Measurements from ENCODE around the gene EEFSEC.

EEFSEC gene

DNA sequence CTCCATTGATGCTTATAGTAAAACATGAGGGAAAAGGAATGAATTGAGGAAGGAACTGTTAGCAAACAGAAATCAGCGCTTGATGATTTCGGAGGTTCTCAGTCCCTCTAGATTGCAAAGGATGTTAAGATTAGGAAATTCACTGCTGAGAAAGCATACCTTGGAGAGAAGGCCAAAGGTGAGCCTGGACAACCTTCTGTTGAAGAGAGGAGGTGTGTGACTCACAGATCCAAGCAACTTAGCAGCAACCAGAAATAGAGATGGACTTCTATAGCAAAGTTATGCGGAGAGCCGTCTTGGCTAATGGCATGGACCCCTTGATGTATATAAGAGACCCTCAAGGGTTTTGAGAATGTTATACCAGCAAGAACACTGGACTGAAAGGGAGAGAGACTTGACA, 114.3 kb downstream of the EEFSEC start:
- Histone ChIP-seq H3K9ac (ENCODE audit: low read depth, low read length) (no peak overlapping the region), H3K9me3 (ENCODE audit: control insufficient read depth, insufficient read depth, low read length) (no peaks in the 10 kb centered on the region), H3K4me1 (ENCODE audit: insufficient read depth, low read length) (peaks cover 6% of the 10 kb centered on the region; the same call in 1 of the 2 replicates), H3K36me3 (ENCODE audit: insufficient read depth, low read length) (no peaks in the 10 kb centered on the region)

DNA sequence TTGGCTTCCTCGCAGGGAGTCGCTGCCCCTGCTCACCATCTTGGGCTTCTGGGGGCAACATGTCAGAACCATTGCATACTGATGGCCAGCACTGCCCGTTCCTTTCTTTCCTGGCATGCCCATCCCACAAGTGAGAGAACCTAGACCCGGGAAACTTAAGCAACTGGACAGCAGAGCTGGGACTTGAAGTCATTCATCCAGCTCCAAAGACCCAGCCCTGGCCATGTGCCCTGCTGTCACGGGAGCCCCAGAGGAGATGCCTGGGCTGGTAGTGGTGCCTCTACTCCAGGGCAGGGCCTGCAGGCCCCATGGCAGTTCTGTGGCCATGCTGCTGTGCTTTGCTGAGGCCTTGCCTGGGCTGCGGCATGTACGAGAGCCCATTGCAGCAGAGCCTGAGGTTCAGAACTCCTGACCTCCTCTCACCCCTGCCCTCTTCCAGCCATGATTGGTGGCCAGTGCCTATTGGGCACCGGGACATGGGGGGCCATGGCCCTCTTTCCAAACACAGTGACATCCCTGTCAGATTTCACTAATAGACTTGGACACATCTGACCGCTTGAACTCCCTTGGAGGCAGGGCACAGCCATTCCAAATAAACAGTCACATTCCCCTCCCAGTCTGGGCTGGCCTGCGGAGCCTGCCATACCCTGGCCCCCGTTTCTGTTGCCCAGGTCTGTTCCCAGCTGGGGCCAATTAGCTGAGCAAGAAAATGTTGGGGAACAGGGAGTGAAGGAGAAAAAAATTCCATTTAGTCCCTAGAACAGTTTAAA, 115.9 kb downstream of the EEFSEC start:
- no peak overlapping the region for H3K9ac ChIP-seq (ENCODE audit: low read depth, low read length)
- no peaks in the 10 kb centered on the region for H3K9me3 ChIP-seq (ENCODE audit: control insufficient read depth, insufficient read depth, low read length)
- H3K4me1 ChIP-seq (ENCODE audit: insufficient read depth, low read length), result peaks cover 9% of the 10 kb centered on the region; the same call in 1 of the 2 replicates
- H3K36me3 ChIP-seq (ENCODE audit: insufficient read depth, low read length), result no peaks in the 10 kb centered on the region

DNA sequence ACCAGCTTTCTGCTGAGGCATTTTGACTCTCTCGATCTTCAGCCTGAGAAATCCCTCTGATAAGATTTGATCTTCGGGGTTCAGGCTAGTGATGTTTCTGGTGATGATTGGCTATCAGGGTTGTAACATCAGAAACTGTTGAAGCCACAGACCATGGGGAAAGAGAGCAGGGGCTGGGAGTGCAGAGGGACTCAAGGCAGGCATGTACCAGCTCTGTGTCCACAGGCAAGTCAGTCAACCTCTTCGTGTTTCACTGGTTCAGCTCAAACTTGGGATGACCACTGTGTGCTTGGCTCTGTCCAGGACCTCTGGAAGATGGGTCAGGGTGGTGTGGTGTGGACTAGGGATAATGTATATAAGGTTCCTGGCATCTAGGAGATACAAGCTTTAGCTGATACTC, 116.5 kb downstream of the EEFSEC start:
- Histone ChIP-seq H3K36me3 (ENCODE audit: insufficient read depth, low read length) (no peaks in the 10 kb centered on the region), H3K9ac (ENCODE audit: low read depth, low read length) (no peak overlapping the region), H3K4me1 (ENCODE audit: insufficient read depth, low read length) (peaks cover 14% of the 10 kb centered on the region; the same call in 1 of the 2 replicates), H3K9me3 (ENCODE audit: control insufficient read depth, insufficient read depth, low read length) (no peaks in the 10 kb centered on the region)

DNA sequence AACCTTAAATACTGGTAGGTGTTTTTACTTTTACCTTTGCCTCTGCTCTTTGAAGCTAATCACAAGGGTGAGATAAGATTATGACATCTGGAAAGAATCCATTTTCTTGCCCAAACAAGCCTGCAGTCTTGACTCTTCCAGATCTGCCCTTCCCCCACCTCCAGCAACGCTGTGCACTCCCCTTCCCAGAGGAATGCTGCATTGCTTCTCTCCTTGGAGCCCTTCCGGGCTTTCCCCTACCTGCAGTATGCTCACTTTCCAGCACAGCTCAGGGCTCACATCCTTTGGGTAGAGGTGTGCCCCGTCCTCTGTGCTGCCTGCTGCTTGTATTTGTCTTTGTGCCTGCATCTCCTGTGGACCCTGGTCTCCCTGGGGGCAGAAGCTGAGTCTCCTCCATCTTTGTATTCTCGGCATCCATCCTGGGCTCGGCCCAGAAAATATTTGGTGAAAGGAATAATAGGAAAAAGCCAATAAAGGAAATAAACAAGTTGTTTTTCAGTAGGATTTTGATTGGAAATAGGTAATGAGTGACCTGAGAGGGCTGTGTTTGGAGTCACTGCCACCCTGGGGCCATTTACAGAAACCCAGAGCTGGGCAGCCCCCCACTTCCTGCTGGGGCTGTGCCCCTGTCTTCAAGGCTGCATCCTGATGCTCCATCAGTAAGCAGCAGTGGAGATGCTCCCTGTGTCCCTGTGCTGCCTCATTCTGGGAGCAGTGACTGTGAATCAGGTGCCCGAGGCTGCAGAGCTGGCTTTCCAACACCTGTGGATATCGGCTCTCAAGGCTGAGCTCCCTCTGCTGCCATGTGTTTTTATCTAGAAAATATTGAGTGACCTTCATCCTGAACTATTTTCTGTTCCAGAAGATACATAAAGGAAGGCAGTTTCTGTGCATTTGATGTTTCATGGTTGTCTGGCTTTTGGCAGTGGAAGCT, 117.5 kb downstream of the EEFSEC start:
- H3K9me3 ChIP-seq (ENCODE audit: control insufficient read depth, insufficient read depth, low read length), result no peaks in the 10 kb centered on the region
- H3K4me1 ChIP-seq (ENCODE audit: insufficient read depth, low read length), result peaks cover 24% of the 10 kb centered on the region
- H3K9ac ChIP-seq (ENCODE audit: low read depth, low read length), result no peak overlapping the region
- no peaks in the 10 kb centered on the region for H3K36me3 ChIP-seq (ENCODE audit: insufficient read depth, low read length)

DNA sequence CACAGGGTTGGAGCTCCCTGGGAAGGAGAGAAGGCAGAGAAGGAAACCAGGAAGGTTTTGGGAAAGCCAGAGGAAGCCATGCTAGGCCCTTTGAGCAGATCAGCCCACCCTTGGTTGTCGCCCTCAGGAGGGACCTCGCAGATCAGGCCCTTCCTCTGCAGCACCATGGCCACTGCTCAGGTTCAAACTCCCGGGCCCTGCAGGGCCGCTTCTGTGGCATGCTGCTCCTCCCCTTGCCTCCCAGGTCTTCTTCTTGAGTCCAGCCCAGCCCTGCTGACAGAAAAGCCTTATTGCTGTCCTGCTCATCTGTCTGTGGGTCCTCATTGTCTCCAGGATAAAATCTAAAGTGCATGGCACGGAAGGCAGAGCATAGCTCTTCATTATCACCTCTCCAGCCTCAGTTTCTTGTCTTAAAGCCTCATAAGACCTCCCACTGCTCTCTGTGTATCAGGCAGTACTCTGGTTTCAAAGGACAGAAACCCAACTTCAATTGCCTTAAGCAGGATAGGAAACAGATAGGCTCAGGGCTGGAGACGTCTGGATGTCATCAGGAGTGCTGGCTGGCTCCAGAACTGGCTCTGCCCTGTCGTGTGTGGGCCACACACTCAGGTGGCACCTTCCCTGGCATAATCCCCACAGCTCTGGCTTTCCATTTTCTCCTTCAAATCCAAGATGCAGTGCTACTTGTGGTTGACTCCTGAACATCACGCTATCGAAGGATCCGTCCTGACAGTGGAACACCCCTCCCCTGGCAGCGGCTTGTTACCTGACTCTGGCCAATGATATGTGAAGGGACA, 118.5 kb downstream of the EEFSEC start:
- Histone ChIP-seq H3K9me3 (ENCODE audit: control insufficient read depth, insufficient read depth, low read length) (no peaks in the 10 kb centered on the region), H3K9ac (ENCODE audit: low read depth, low read length) (no peak overlapping the region), H3K36me3 (ENCODE audit: insufficient read depth, low read length) (no peaks in the 10 kb centered on the region), H3K4me1 (ENCODE audit: insufficient read depth, low read length) (peaks cover 33% of the 10 kb centered on the region)

DNA sequence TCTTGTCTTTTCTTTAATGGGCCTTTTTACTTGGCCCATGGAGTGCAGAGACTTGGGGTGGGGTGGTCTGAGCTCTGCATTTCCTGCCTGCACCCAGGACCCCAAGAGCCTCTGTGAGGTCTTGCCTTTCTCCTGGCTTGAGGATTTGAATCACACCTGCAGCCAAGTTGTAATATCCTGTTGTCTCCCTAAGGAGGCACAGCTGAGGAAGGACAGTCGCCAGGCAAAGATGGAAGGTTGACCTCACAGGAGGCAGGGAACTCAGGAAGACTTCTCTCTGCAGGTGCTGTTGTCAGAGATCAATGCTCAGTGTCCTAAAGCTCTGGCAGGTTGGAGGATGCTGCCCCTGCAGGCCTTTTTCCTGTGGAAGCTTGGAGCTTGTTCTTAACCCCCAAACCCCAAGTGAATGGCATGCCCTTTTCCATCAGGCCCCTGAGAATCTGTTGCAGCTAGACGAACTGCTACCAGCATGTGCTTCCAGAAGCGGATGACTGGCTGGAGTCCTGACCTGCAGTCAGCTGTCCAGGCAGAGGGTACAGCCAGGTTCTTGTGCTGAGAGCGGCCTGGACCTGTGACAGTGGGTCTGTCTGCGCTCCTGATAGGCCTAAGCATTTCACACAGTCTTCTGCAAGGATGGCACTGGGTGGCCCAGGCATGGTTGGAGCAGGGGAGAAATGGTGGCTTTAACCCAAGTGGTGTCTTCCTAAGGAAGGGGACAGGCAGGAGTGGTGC, 120.0 kb downstream of the EEFSEC start:
- Histone ChIP-seq H3K4me1 (ENCODE audit: insufficient read depth, low read length) (peaks cover 44% of the 10 kb centered on the region), H3K36me3 (ENCODE audit: insufficient read depth, low read length) (no peaks in the 10 kb centered on the region), H3K9me3 (ENCODE audit: control insufficient read depth, insufficient read depth, low read length) (no peaks in the 10 kb centered on the region), H3K9ac (ENCODE audit: low read depth, low read length) (no peak overlapping the region)

DNA sequence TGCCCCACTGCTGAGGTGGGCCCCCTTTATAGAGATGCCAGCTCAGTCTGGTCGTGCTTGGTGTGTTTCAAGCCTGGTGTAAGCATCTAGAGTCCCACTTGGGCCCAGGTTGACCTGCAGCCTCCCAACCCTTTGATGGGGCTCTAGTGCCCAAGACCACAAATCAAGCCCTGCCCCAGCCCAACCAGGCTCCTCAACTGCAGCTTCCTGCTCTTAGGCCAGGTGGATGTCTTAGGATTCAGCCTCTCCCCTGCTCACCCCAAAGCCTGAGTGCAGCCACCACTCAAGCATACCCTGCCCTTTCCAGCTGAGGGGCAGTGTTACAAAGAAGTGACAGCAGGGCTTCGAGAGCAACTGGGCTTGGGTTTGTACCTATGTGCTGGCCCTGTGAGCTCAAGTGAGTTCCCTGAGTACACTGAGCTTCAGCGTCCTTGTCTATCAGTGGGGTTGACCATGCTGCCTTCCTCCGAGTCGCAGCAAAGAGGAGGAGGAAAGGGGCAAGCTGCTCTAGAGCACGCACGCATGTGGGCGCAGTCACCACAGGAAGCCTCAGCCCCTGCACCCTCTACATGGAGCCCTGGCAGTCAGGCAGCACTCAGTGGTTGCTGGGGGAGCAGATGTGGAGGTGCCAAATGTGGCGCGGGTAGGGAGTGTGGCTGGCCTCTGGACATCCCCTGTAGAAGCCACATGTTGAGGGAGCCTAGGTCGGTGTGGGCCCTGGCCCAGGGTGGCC, 120.7 kb downstream of the EEFSEC start:
- H3K9me3 ChIP-seq (ENCODE audit: control insufficient read depth, insufficient read depth, low read length), result no peaks in the 10 kb centered on the region
- H3K4me1 ChIP-seq (ENCODE audit: insufficient read depth, low read length), result peaks cover 51% of the 10 kb centered on the region
- no peaks in the 10 kb centered on the region for H3K36me3 ChIP-seq (ENCODE audit: insufficient read depth, low read length)
- no peak overlapping the region for H3K9ac ChIP-seq (ENCODE audit: low read depth, low read length)

DNA sequence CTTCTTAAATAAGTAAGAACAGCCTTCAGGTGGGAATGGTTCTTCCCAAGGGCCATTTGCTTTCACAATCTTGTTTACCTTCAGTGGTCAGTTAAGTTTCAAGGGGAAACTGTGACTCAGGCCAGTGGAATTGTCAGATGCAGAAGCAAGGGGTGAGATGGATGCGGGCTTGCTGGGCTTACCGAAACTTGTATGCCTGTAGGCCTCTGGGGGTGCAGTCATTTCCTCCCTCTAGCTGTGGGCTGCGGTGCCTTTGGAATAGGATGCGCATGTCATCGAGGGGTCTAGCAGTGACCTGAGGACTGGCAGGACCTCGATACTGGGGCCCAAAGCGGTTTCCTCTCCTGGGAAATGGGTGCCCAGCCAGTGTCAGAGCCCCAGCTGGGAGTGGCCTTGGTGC, 121.6 kb downstream of the EEFSEC start:
- no peaks in the 10 kb centered on the region for H3K9me3 ChIP-seq (ENCODE audit: control insufficient read depth, insufficient read depth, low read length)

DNA sequence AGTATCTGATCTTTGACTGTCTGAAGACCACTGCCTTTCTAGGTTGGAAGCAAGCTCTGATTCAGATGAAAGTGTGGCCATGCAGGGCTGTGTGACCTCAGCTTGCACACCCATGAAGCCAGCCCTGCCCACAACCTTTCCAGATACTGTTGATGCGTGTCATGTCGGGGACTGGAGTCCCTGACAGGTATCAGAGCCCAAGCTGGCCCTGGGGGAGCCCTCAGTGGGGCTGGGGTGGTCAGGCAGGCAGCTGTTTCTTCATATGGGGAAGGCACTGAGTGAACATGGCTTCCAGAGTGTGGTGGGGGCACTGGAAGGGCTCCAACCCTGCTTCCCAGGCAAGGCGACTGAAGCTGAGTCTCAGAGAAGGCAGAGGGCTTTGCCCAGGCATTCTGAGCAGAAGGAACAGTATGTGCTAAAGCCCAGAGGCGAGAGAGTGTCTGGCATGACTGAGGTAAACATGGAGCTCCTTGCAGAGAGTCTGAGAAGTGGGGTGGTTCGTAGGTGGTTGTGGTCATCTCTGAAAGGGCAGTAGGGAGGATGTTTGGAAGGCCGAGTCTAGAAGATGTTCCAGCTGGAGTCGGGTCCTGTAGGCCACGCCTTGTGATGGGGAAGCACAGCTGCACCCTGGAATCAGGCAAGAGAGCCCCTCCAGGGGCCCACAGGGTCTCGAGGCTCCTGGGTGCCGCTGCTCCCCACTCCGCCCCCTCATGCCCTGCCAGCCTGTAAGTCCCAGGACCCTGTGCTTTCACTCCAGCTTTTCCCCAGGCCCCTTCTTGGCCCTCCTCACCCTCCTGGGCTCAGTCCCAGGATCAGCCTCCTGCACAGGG, 122.2 kb downstream of the EEFSEC start:
- peaks cover 66% of the 10 kb centered on the region for H3K4me1 ChIP-seq (ENCODE audit: insufficient read depth, low read length)
- H3K9me3 ChIP-seq (ENCODE audit: control insufficient read depth, insufficient read depth, low read length), result no peaks in the 10 kb centered on the region
- no peaks in the 10 kb centered on the region for H3K36me3 ChIP-seq (ENCODE audit: insufficient read depth, low read length)
- no peak overlapping the region for H3K9ac ChIP-seq (ENCODE audit: low read depth, low read length)

More for the DNA sequence above, 121.6 kb downstream of the EEFSEC start:
- no peaks in the 10 kb centered on the region for H3K36me3 ChIP-seq (ENCODE audit: insufficient read depth, low read length)
- peaks cover 59% of the 10 kb centered on the region for H3K4me1 ChIP-seq (ENCODE audit: insufficient read depth, low read length)
- H3K9ac ChIP-seq (ENCODE audit: low read depth, low read length), result no peak overlapping the region

DNA sequence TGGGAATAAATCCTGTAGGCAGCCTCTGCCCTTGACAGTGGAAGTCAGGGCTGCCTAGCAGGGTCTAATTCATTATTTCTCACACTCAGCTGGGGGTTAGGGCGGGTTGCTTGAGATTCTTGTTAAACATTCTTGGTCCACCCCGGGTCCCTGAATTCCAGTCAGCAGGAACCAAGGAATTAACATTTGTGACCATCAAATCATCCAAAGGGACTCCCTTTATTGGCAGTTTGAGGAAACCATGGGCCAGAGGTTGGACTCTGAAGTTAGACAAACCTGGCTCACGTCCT, 122.8 kb downstream of the EEFSEC start:
- Histone ChIP-seq H3K36me3 (ENCODE audit: insufficient read depth, low read length) (no peaks in the 10 kb centered on the region), H3K9me3 (ENCODE audit: control insufficient read depth, insufficient read depth, low read length) (no peaks in the 10 kb centered on the region), H3K4me1 (ENCODE audit: insufficient read depth, low read length) (peaks cover 64% of the 10 kb centered on the region), H3K9ac (ENCODE audit: low read depth, low read length) (no peak overlapping the region)

DNA sequence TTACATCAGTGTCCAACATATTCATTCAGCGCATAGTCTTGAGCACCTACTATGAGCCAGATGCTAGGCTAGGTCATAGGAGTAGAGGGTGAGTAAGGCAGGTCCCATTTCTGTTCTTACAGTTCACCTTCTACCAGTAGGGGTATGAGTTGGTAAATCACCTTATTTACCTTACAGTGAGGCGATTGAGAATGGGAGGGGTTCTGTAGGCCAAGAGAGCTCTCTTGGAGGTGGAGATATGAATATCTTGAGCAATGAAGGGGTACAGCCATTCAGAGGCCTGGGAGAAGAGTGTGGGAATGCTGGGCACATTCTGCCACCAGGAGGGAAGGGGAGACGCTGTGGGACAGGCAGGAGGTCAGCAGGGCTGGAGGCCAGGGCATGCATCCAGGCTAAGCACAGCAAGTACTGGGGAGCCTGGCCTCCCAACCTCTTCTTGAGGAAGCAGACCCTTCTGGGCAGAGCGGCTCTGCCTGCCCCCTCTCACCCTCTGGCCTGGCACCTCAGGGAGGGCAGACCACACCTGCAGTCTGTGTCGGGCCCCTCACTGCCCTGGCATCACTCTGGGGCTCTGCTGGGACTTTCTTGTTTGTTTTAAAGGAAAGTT, 123.4 kb downstream of the EEFSEC start:
- no peaks in the 10 kb centered on the region for H3K9me3 ChIP-seq (ENCODE audit: control insufficient read depth, insufficient read depth, low read length)
- H3K9ac ChIP-seq (ENCODE audit: low read depth, low read length), result no peak overlapping the region
- peaks cover 67% of the 10 kb centered on the region for H3K4me1 ChIP-seq (ENCODE audit: insufficient read depth, low read length)
- no peaks in the 10 kb centered on the region for H3K36me3 ChIP-seq (ENCODE audit: insufficient read depth, low read length)

DNA sequence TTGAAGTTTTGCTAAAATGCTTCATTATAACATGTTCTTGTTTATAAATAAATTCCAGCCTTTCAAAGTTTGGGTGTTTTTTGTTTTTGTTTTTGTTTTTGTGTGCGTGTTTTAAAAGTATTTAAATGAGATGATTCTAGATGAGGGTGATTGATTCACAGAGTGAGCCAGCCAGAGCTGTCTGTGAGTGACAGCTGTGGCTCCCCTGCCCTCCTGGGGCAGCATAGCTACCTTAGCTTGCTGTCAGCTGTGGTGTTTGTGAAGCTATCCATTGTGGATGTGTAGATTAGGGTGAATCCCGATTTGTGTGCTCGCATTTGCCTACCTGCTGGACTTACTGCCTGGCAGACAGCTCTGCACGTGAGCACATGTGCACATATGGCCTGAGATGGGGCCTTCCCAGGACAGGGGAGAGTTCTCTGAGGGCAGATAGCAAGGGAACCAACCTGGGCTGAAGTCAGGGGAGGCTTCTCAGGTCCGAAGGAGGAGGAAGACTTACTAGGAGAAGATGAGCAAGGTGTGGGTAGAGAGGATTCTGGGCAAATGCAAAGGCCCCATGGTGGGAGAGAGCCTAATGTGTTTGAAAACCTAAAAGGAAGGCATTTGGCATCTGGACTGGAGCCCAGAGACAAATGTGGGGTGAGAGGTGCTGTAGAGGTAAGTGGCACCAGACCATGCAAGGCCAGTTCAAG, 124.2 kb downstream of the EEFSEC start:
- Histone ChIP-seq H3K9me3 (ENCODE audit: control insufficient read depth, insufficient read depth, low read length) (no peaks in the 10 kb centered on the region), H3K9ac (ENCODE audit: low read depth, low read length) (no peak overlapping the region), H3K36me3 (ENCODE audit: insufficient read depth, low read length) (no peaks in the 10 kb centered on the region), H3K4me1 (ENCODE audit: insufficient read depth, low read length) (peaks cover 70% of the 10 kb centered on the region)

Measured in ES-I3 (cell line).